Measurements from ENCODE around the gene USP17L28. TPM values are rescaled to one million over a fixed set of nuclear protein-coding genes. Genes with fewer than 3 reads are reported as not detected.
"Not testable (repeated sequence)": the region's sequence is repeated elsewhere in the genome, so short reads cannot be mapped to it uniquely, and the experiment has no call there.

USP17L28 gene
- not detected for total RNA-seq (ENCODE audit: unreplicated experiment)
- long read RNA-seq: 0 reads

- not testable (repeated sequence) for H3K27ac Mint-ChIP-seq (ENCODE audit: unreplicated experiment); DNase-seq (ENCODE audit: low spot score); H3K9me3 Mint-ChIP-seq (ENCODE audit: unreplicated experiment); H3K4me1 Mint-ChIP-seq (ENCODE audit: unreplicated experiment); H3K27me3 Mint-ChIP-seq (ENCODE audit: unreplicated experiment); H3K36me3 Mint-ChIP-seq (ENCODE audit: low read depth, unreplicated experiment); H3K4me3 Mint-ChIP-seq (ENCODE audit: unreplicated experiment)
Measured at GRCh38 chr4:9348593-9348992, at the start of gene USP17L28. Gene USP17L28 (plus strand): TSS chr4:9348893. CDS start chr4:9348893, 0 bp downstream.

- H3K36me3 Mint-ChIP-seq (ENCODE audit: low read depth, unreplicated experiment); H3K27ac Mint-ChIP-seq (ENCODE audit: unreplicated experiment); H3K9me3 Mint-ChIP-seq (ENCODE audit: unreplicated experiment); H3K4me3 Mint-ChIP-seq (ENCODE audit: unreplicated experiment); DNase-seq (ENCODE audit: low spot score); H3K4me1 Mint-ChIP-seq (ENCODE audit: unreplicated experiment); H3K27me3 Mint-ChIP-seq (ENCODE audit: unreplicated experiment): not testable (repeated sequence)
Measured at GRCh38 chr4:9324191-9324590, 24.5 kb upstream of the USP17L28 start.

DNA sequence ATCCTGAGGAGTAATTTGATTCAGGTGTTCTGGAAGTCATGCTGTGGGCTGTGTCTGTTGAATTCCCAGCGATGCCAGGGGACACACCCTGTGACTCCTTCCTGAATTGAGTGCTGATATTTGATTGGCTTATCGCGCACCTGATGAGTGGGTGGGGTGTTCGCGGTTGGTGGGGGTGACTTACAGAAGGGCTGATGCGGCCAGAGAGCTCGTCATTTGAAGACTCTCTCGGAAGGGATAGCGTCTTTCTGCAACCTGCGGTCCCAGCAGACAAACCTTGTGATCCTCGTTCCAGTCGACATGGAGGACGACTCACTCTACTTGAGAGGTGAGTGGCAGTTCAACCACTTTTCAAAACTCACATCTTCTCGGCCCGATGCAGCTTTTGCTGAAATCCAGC is 23.8 kb upstream of the USP17L28 start, which contains the start of gene USP17L24:
USP17L24 (plus strand) TSS at position 301 of the 400 bp plus-strand sequence; CDS start at position 301, 0 bp downstream.
- H3K4me1 Mint-ChIP-seq (ENCODE audit: unreplicated experiment); DNase-seq (ENCODE audit: low spot score); H3K4me3 Mint-ChIP-seq (ENCODE audit: unreplicated experiment); H3K27me3 Mint-ChIP-seq (ENCODE audit: unreplicated experiment); H3K9me3 Mint-ChIP-seq (ENCODE audit: unreplicated experiment); H3K27ac Mint-ChIP-seq (ENCODE audit: unreplicated experiment); H3K36me3 Mint-ChIP-seq (ENCODE audit: low read depth, unreplicated experiment): not testable (repeated sequence)

GRCh38 chr4:9329611-9330010 is 19.1 kb upstream of the USP17L28 start, which contains the start of gene USP17L25:
Gene USP17L25 (plus strand): TSS chr4:9329911. CDS start chr4:9329911, 0 bp downstream.
- H3K9me3 Mint-ChIP-seq (ENCODE audit: unreplicated experiment); H3K4me1 Mint-ChIP-seq (ENCODE audit: unreplicated experiment); H3K27ac Mint-ChIP-seq (ENCODE audit: unreplicated experiment); H3K4me3 Mint-ChIP-seq (ENCODE audit: unreplicated experiment); DNase-seq (ENCODE audit: low spot score); H3K27me3 Mint-ChIP-seq (ENCODE audit: unreplicated experiment); H3K36me3 Mint-ChIP-seq (ENCODE audit: low read depth, unreplicated experiment): not testable (repeated sequence)

GRCh38 chr4:9334358-9334757 is 14.3 kb upstream of the USP17L28 start, which contains the start of gene USP17L26:
Gene USP17L26 (plus strand): TSS chr4:9334658. CDS start chr4:9334658, 0 bp downstream.
- H3K4me1 Mint-ChIP-seq (ENCODE audit: unreplicated experiment); H3K4me3 Mint-ChIP-seq (ENCODE audit: unreplicated experiment); H3K9me3 Mint-ChIP-seq (ENCODE audit: unreplicated experiment); H3K27me3 Mint-ChIP-seq (ENCODE audit: unreplicated experiment); H3K27ac Mint-ChIP-seq (ENCODE audit: unreplicated experiment); DNase-seq (ENCODE audit: low spot score); H3K36me3 Mint-ChIP-seq (ENCODE audit: low read depth, unreplicated experiment): not testable (repeated sequence)

DNA sequence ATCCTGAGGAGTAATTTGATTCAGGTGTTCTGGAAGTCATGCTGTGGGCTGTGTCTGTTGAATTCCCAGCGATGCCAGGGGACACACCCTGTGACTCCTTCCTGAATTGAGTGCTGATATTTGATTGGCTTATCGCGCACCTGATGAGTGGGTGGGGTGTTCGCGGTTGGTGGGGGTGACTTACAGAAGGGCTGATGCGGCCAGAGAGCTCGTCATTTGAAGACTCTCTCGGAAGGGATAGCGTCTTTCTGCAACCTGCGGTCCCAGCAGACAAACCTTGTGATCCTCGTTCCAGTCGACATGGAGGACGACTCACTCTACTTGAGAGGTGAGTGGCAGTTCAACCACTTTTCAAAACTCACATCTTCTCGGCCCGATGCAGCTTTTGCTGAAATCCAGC is 9.6 kb upstream of the USP17L28 start, which contains the start of gene USP17L5:
USP17L5 (plus strand) TSS at position 301 of the 400 bp plus-strand sequence; CDS start at position 301, 0 bp downstream.
- not testable (repeated sequence) for H3K4me3 Mint-ChIP-seq (ENCODE audit: unreplicated experiment); H3K9me3 Mint-ChIP-seq (ENCODE audit: unreplicated experiment); H3K4me1 Mint-ChIP-seq (ENCODE audit: unreplicated experiment); H3K36me3 Mint-ChIP-seq (ENCODE audit: low read depth, unreplicated experiment); H3K27ac Mint-ChIP-seq (ENCODE audit: unreplicated experiment); DNase-seq (ENCODE audit: low spot score); H3K27me3 Mint-ChIP-seq (ENCODE audit: unreplicated experiment)

DNA sequence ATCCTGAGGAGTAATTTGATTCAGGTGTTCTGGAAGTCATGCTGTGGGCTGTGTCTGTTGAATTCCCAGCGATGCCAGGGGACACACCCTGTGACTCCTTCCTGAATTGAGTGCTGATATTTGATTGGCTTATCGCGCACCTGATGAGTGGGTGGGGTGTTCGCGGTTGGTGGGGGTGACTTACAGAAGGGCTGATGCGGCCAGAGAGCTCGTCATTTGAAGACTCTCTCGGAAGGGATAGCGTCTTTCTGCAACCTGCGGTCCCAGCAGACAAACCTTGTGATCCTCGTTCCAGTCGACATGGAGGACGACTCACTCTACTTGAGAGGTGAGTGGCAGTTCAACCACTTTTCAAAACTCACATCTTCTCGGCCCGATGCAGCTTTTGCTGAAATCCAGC is 4.8 kb upstream of the USP17L28 start, which contains the start of gene USP17L27:
USP17L27 (plus strand) TSS at position 301 of the 400 bp plus-strand sequence; CDS start at position 301, 0 bp downstream.
- not testable (repeated sequence) for H3K36me3 Mint-ChIP-seq (ENCODE audit: low read depth, unreplicated experiment); H3K9me3 Mint-ChIP-seq (ENCODE audit: unreplicated experiment); H3K27me3 Mint-ChIP-seq (ENCODE audit: unreplicated experiment); H3K4me1 Mint-ChIP-seq (ENCODE audit: unreplicated experiment); DNase-seq (ENCODE audit: low spot score); H3K27ac Mint-ChIP-seq (ENCODE audit: unreplicated experiment); H3K4me3 Mint-ChIP-seq (ENCODE audit: unreplicated experiment)

DNA sequence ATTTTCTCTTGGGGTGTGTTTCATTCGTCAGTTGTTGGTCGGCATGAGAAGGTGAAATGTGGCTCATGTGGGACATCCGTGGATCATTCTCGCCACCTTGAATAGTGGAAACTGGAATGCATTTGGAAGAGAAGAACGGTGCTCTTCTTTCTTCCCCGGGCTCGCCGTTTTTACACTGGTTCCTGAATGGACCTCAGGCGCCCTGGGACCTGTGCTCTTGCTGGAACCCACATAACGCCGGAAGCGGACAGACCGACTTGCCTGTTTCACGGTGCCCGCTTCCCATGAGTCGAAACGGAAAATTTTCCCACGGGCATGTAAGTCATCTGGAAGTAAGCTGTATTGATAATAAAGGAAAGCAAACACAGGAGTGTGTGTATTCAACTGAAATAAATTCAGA is 2.2 kb downstream of the USP17L28 start:
- H3K4me1 Mint-ChIP-seq (ENCODE audit: unreplicated experiment); H3K27ac Mint-ChIP-seq (ENCODE audit: unreplicated experiment); H3K27me3 Mint-ChIP-seq (ENCODE audit: unreplicated experiment); H3K36me3 Mint-ChIP-seq (ENCODE audit: low read depth, unreplicated experiment); H3K4me3 Mint-ChIP-seq (ENCODE audit: unreplicated experiment); H3K9me3 Mint-ChIP-seq (ENCODE audit: unreplicated experiment); DNase-seq (ENCODE audit: low spot score): not testable (repeated sequence)

DNA sequence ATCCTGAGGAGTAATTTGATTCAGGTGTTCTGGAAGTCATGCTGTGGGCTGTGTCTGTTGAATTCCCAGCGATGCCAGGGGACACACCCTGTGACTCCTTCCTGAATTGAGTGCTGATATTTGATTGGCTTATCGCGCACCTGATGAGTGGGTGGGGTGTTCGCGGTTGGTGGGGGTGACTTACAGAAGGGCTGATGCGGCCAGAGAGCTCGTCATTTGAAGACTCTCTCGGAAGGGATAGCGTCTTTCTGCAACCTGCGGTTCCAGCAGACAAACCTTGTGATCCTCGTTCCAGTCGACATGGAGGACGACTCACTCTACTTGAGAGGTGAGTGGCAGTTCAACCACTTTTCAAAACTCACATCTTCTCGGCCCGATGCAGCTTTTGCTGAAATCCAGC is 4.6 kb downstream of the USP17L28 start, which contains the start of gene USP17L29:
USP17L29 (plus strand) TSS at position 301 of the 400 bp plus-strand sequence; CDS start at position 301, 0 bp downstream.
- H3K36me3 Mint-ChIP-seq (ENCODE audit: low read depth, unreplicated experiment); H3K4me1 Mint-ChIP-seq (ENCODE audit: unreplicated experiment); H3K27me3 Mint-ChIP-seq (ENCODE audit: unreplicated experiment); DNase-seq (ENCODE audit: low spot score); H3K9me3 Mint-ChIP-seq (ENCODE audit: unreplicated experiment); H3K27ac Mint-ChIP-seq (ENCODE audit: unreplicated experiment); H3K4me3 Mint-ChIP-seq (ENCODE audit: unreplicated experiment): not testable (repeated sequence)

- H3K36me3 Mint-ChIP-seq (ENCODE audit: low read depth, unreplicated experiment); H3K27ac Mint-ChIP-seq (ENCODE audit: unreplicated experiment); H3K4me3 Mint-ChIP-seq (ENCODE audit: unreplicated experiment); H3K4me1 Mint-ChIP-seq (ENCODE audit: unreplicated experiment); H3K9me3 Mint-ChIP-seq (ENCODE audit: unreplicated experiment); DNase-seq (ENCODE audit: low spot score); H3K27me3 Mint-ChIP-seq (ENCODE audit: unreplicated experiment): not testable (repeated sequence)
Measured at GRCh38 chr4:9362829-9363228, 14.1 kb downstream of the USP17L28 start, which contains the start of gene USP17L30. Gene USP17L30 (plus strand): TSS chr4:9363129. CDS start chr4:9363129, 0 bp downstream.

- not testable (repeated sequence) for H3K9me3 Mint-ChIP-seq (ENCODE audit: unreplicated experiment); H3K36me3 Mint-ChIP-seq (ENCODE audit: low read depth, unreplicated experiment); H3K4me1 Mint-ChIP-seq (ENCODE audit: unreplicated experiment); H3K27me3 Mint-ChIP-seq (ENCODE audit: unreplicated experiment); DNase-seq (ENCODE audit: low spot score); H3K4me3 Mint-ChIP-seq (ENCODE audit: unreplicated experiment); H3K27ac Mint-ChIP-seq (ENCODE audit: unreplicated experiment)
Measured at GRCh38 chr4:9379881-9380280, 31.2 kb downstream of the USP17L28 start.
